GM12878 (cell line): ENCODE data around the gene MAP2K7. TPM values are rescaled to one million over a fixed set of nuclear protein-coding genes. Genes with fewer than 3 reads are reported as not detected.

Source experiments
- BRCA1 ChIP-seq: IDR thresholded peaks from 2 replicates; pipeline ENCODE4 v1.6.1; 2011; ENCODE audit warnings: low read depth, low read length, improper control_type of control experiment
- CBX5 ChIP-seq: sonication (generic); IDR thresholded peaks from 2 replicates; pipeline ENCODE4 v1.6.1; 2016; ENCODE audit warnings: low read depth, moderate library complexity, mild to moderate bottlenecking, inconsistent platforms
- CHD2 ChIP-seq: IDR thresholded peaks from 2 replicates; pipeline ENCODE4 v1.6.1; 2011; ENCODE audit warnings: low read depth, low read length, improper control_type of control experiment, borderline replicate concordance
- KAT2A ChIP-seq: conservative IDR thresholded peaks from 2 replicates; pipeline ENCODE4 v1.6.1; 2011; ENCODE audit warnings: low read depth, low read length; ENCODE audit not compliant: control insufficient read depth
- RBBP5 ChIP-seq: fragments of 200-600 bp; sonication (generic); conservative IDR thresholded peaks from 2 replicates; pipeline ENCODE4 v1.6.1; 2016
- SIX5 ChIP-seq: IDR thresholded peaks from 2 replicates; pipeline ENCODE4 v1.6.1; 2011; ENCODE audit warnings: mild to moderate bottlenecking, low read depth, low read length, moderate library complexity; ENCODE audit not compliant: severe bottlenecking
- SMAD5 ChIP-seq: IDR thresholded peaks from 2 replicates; pipeline ENCODE4 v1.6.1; 2016; ENCODE audit warnings: antibody characterized with exemption, low read depth
- SREBF1 ChIP-seq: IDR thresholded peaks from 2 replicates; pipeline ENCODE4 v1.6.1; 2012; ENCODE audit warnings: mild to moderate bottlenecking, low read length
- TAF1 ChIP-seq: IDR thresholded peaks from 2 replicates; pipeline ENCODE4 v1.6.1; 2011; ENCODE audit warnings: mild to moderate bottlenecking, low read depth, low read length, borderline replicate concordance
- YBX1 ChIP-seq: fragments of 450-650 bp; IDR thresholded peaks from 2 replicates; pipeline ENCODE4 v1.6.1; 2016; ENCODE audit warnings: antibody characterized with exemption
- ZBTB11 ChIP-seq: fragments of 450-650 bp; formaldehyde crosslinking; IDR thresholded peaks from 2 replicates; pipeline ENCODE4 v1.5.0; 2022; ENCODE audit warnings: mild to moderate bottlenecking, missing genetic modification characterization
- ZNF24 ChIP-seq: fragments of 450-650 bp; IDR thresholded peaks from 2 replicates; pipeline ENCODE4 v1.6.1; 2017; ENCODE audit warnings: antibody characterized with exemption, mild to moderate bottlenecking
- ZNF384 ChIP-seq: IDR thresholded peaks from 2 replicates; pipeline ENCODE4 v1.6.1; 2012; ENCODE audit warnings: low read depth, mild to moderate bottlenecking, low read length, improper control_type of control experiment, borderline replicate concordance
- polyA plus RNA-seq, 11 experiments: library from polyadenylated mRNA; depleted of rRNA in 4 of 11; unstranded in 6 of 11; stranded (reverse) in 5 of 11; fragments of >200 nt; fragmentation: Nextera tagmentation in 4 of 11; fragmentation: Illumina TruSeq in 1 of 11; extraction: Ambion mirVana in 4 of 11; extraction: Trizol in 1 of 11; gene quantifications; 1 replicate in 1 of 11; 2 replicates in 10 of 11; pipeline versions ENCODE4 v1.2.1 to v1.2.3, GENCODE V29; 2011 to 2016; ENCODE audit warnings: inconsistent platforms in 2 of 11, missing spikeins in 2 of 11, low read depth in 1 of 11
- total RNA-seq, 4 experiments: library from RNA; depleted of rRNA in 3 of 4; stranded (reverse); fragments of >200 nt in 3 of 4; fragmentation: Illumina TruSeq in 1 of 4; extraction: Trizol in 1 of 4; gene quantifications; 2 replicates each; pipeline versions ENCODE4 v1.2.1 to v1.2.3, GENCODE V29; 2013 to 2021
- TF ChIP-seq, protein P1 (sequence below): fragments of 450-650 bp; IDR thresholded peaks from 2 replicates; pipeline ENCODE4 v1.6.1; 2017; ENCODE audit warnings: mild to moderate bottlenecking, moderate library complexity
- TF ChIP-seq, protein P2 (sequence below): IDR thresholded peaks from 2 replicates; pipeline ENCODE4 v1.6.1; 2012; ENCODE audit warnings: mild to moderate bottlenecking, low read depth, low read length
- TF ChIP-seq, protein P3 (sequence below): fragments of 450-650 bp; IDR thresholded peaks from 2 replicates; pipeline ENCODE4 v1.6.1; 2017; ENCODE audit warnings: mild to moderate bottlenecking, low read depth, inconsistent platforms; ENCODE audit not compliant: poor library complexity, severe bottlenecking

Gene MAP2K7
- total and polyA plus RNA-seq, 10 of the 15 experiments (the other 5 are each of a cell fraction or from before 2014, with no cell fraction given) = 0.34 to 32.2 (median 6.7) TPM

- TF ChIP-seq, protein P1, sequence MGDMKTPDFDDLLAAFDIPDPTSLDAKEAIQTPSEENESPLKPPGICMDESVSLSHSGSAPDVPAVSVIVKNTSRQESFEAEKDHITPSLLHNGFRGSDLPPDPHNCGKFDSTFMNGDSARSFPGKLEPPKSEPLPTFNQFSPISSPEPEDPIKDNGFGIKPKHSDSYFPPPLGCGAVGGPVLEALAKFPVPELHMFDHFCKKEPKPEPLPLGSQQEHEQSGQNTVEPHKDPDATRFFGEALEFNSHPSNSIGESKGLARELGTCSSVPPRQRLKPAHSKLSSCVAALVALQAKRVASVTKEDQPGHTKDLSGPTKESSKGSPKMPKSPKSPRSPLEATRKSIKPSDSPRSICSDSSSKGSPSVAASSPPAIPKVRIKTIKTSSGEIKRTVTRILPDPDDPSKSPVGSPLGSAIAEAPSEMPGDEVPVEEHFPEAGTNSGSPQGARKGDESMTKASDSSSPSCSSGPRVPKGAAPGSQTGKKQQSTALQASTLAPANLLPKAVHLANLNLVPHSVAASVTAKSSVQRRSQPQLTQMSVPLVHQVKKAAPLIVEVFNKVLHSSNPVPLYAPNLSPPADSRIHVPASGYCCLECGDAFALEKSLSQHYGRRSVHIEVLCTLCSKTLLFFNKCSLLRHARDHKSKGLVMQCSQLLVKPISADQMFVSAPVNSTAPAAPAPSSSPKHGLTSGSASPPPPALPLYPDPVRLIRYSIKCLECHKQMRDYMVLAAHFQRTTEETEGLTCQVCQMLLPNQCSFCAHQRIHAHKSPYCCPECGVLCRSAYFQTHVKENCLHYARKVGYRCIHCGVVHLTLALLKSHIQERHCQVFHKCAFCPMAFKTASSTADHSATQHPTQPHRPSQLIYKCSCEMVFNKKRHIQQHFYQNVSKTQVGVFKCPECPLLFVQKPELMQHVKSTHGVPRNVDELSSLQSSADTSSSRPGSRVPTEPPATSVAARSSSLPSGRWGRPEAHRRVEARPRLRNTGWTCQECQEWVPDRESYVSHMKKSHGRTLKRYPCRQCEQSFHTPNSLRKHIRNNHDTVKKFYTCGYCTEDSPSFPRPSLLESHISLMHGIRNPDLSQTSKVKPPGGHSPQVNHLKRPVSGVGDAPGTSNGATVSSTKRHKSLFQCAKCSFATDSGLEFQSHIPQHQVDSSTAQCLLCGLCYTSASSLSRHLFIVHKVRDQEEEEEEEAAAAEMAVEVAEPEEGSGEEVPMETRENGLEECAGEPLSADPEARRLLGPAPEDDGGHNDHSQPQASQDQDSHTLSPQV = no peak
- TF ChIP-seq CBX5 = no peak
- TF ChIP-seq CHD2 = peak; percentile 11; the same call in 1 of the 2 replicates
- TF ChIP-seq SREBF1 = no peak
- TF ChIP-seq TAF1 = peak; percentile 61; the same call in 1 of the 2 replicates
- TF ChIP-seq BRCA1 = no peak
- TF ChIP-seq KAT2A = no peak
- no peak for TF ChIP-seq RBBP5
- TF ChIP-seq ZNF384 = no peak
- no peak for TF ChIP-seq ZBTB11
- no peak for TF ChIP-seq YBX1
- TF ChIP-seq ZNF24 = no peak
- no peak for TF ChIP-seq SIX5
- TF ChIP-seq, protein P2, sequence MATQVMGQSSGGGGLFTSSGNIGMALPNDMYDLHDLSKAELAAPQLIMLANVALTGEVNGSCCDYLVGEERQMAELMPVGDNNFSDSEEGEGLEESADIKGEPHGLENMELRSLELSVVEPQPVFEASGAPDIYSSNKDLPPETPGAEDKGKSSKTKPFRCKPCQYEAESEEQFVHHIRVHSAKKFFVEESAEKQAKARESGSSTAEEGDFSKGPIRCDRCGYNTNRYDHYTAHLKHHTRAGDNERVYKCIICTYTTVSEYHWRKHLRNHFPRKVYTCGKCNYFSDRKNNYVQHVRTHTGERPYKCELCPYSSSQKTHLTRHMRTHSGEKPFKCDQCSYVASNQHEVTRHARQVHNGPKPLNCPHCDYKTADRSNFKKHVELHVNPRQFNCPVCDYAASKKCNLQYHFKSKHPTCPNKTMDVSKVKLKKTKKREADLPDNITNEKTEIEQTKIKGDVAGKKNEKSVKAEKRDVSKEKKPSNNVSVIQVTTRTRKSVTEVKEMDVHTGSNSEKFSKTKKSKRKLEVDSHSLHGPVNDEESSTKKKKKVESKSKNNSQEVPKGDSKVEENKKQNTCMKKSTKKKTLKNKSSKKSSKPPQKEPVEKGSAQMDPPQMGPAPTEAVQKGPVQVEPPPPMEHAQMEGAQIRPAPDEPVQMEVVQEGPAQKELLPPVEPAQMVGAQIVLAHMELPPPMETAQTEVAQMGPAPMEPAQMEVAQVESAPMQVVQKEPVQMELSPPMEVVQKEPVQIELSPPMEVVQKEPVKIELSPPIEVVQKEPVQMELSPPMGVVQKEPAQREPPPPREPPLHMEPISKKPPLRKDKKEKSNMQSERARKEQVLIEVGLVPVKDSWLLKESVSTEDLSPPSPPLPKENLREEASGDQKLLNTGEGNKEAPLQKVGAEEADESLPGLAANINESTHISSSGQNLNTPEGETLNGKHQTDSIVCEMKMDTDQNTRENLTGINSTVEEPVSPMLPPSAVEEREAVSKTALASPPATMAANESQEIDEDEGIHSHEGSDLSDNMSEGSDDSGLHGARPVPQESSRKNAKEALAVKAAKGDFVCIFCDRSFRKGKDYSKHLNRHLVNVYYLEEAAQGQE = no peak
- TF ChIP-seq, protein P3, sequence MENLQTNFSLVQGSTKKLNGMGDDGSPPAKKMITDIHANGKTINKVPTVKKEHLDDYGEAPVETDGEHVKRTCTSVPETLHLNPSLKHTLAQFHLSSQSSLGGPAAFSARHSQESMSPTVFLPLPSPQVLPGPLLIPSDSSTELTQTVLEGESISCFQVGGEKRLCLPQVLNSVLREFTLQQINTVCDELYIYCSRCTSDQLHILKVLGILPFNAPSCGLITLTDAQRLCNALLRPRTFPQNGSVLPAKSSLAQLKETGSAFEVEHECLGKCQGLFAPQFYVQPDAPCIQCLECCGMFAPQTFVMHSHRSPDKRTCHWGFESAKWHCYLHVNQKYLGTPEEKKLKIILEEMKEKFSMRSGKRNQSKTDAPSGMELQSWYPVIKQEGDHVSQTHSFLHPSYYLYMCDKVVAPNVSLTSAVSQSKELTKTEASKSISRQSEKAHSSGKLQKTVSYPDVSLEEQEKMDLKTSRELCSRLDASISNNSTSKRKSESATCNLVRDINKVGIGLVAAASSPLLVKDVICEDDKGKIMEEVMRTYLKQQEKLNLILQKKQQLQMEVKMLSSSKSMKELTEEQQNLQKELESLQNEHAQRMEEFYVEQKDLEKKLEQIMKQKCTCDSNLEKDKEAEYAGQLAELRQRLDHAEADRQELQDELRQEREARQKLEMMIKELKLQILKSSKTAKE = no peak
- peak; percentile 51; the same call in 1 of the 2 replicates for TF ChIP-seq SMAD5
These were observed at the start of gene MAP2K7 (continued) for GRCh38 chr19:7903244-7904073.
